GM10248 (cell line): ENCODE measurements around the gene RUVBL2.
"Not testable (repeated sequence)": the region's sequence is repeated elsewhere in the genome, so short reads cannot be mapped to it uniquely, and the experiment has no call there.

Experiments
- CTCF ChIA-PET: fragments of 300-600 bp; sonication (Branson Sonifier 250); formaldehyde crosslinking; extraction: SDS; loops from one replicate; lab custom pipeline; 2021; ENCODE audit warnings: antibody characterized with exemption; lab: Yijun Ruan, JAX
- POLR2A ChIA-PET: fragments of 350-650 bp; sonication (Branson Sonifier 250); formaldehyde crosslinking; extraction: SDS; loops from one replicate; lab custom pipeline; 2020; ENCODE audit warnings: antibody characterized with exemption; lab: Yijun Ruan, JAX
- DNase-seq: peaks from one replicate; pipeline ENCODE4 v3.0.0; 2012; ENCODE audit errors: extremely low spot score
- CTCF ChIP-seq: IDR thresholded peaks from 2 replicates; pipeline ENCODE4 v1.5.1; 2012; ENCODE audit warnings: mild to moderate bottlenecking, low read depth; ENCODE audit errors: extremely low read depth, missing control alignments, control extremely low read depth

RUVBL2 gene

GRCh38 chr19:49042177-49042576, 48.5 kb downstream of the RUVBL2 start:
- POLR2A ChIA-PET: no interaction called here
- TF ChIP-seq CTCF: no peak
- no peak for DNase-seq
- CTCF ChIA-PET: no interaction called here

GRCh38 chr19:49042666-49043065, 49.0 kb downstream of the RUVBL2 start:
- DNase-seq, CTCF ChIA-PET, POLR2A ChIA-PET: not testable (repeated sequence)

GRCh38 chr19:49043548-49043947, 49.9 kb downstream of the RUVBL2 start, which contains the start of gene CGB5:
Gene CGB5, plus strand, starts transcription at chr19:49043848. Its CDS starts 362 bp downstream, at chr19:49044210.
- CTCF ChIA-PET, DNase-seq: not testable (repeated sequence)
- POLR2A ChIA-PET: interaction anchor here (0.6 kb wide), 1 partner anchor 669 kb away, joined by 4 read pairs; no protein-coding TSS in a partner anchor

- CTCF ChIA-PET, POLR2A ChIA-PET, DNase-seq: not testable (repeated sequence)
Observed at GRCh38 chr19:49049011-49049410, 55.3 kb downstream of the RUVBL2 start, which contains the start of gene CGB8. Gene CGB8, minus strand, starts transcription at chr19:49049111. Its CDS starts 372 bp downstream, at chr19:49048739.

- DNase-seq, CTCF ChIA-PET, POLR2A ChIA-PET: not testable (repeated sequence)
Observed at GRCh38 chr19:49049834-49050233, 56.1 kb downstream of the RUVBL2 start.

GRCh38 chr19:49050376-49051033, 56.8 kb downstream of the RUVBL2 start:
- CTCF ChIA-PET: interaction anchor here (1.1 kb wide), 1 partner anchor 47 kb away, joined by 3 read pairs; no protein-coding TSS in a partner anchor
- POLR2A ChIA-PET, DNase-seq: not testable (repeated sequence)

GRCh38 chr19:49056101-49056901, 62.6 kb downstream of the RUVBL2 start:
- TF ChIP-seq CTCF: peak; percentile 9
- ChIA-PET POLR2A (no interaction called here), CTCF (interaction anchor here (0.6 to 1.3 kb wide), 6 partner anchors 14 to 143 kb away, joined by 3 to 7 read pairs (median 3); partner anchors contain the start of gene LIN7B)
- DNase-seq: peak; percentile 84

GRCh38 chr19:49056902-49057596, 63.4 kb downstream of the RUVBL2 start:
- POLR2A ChIA-PET, DNase-seq: not testable (repeated sequence)
- CTCF ChIA-PET: interaction anchor here (0.6 to 1.9 kb wide), 9 partner anchors 13 to 142 kb away, joined by 3 to 7 read pairs (median 3); partner anchors contain the start of gene LIN7B

GRCh38 chr19:49057636-49058234, 64.0 kb downstream of the RUVBL2 start, which contains the start of gene CGB7:
Gene CGB7, minus strand, starts transcription at chr19:49057749. Its CDS starts 2,374 bp downstream, at chr19:49055375.
- no peak for DNase-seq
- TF ChIP-seq CTCF: no peak
- CTCF ChIA-PET: interaction anchor here (1.2 to 1.9 kb wide), 4 partner anchors 20 to 89 kb away, joined by 3 to 7 read pairs (median 4); no protein-coding TSS in a partner anchor
- POLR2A ChIA-PET: no interaction called here
